Subcutaneous abdominal adipose tissue (tissue), 5 donors: ENCODE results near the gene ADD1.

Experiments
- H3K27ac ChIP-seq: one replicate; pipeline ENCODE4 v1.7.0; 2013; ENCODE audit warnings: low read depth, mild to moderate bottlenecking, inconsistent platforms, low read length, moderate library complexity
- H3K27me3 ChIP-seq, 5 donors: one replicate each; pipeline ENCODE4 v1.7.0; 2013; ENCODE audit warnings: low read length in 5 of 5, inconsistent platforms in 1 of 5; ENCODE audit not compliant: control insufficient read depth in 5 of 5, insufficient read depth in 4 of 5
- H3K36me3 ChIP-seq, 5 donors: one replicate each; pipeline ENCODE4 v1.7.0; 2013; ENCODE audit warnings: low read length in 5 of 5; ENCODE audit not compliant: control insufficient read depth in 5 of 5, insufficient read depth in 5 of 5
- H3K4me1 ChIP-seq, 5 donors: one replicate each; pipeline ENCODE4 v1.7.0; 2013; ENCODE audit warnings: low read length in 5 of 5, mild to moderate bottlenecking in 3 of 5, moderate library complexity in 1 of 5; ENCODE audit not compliant: control insufficient read depth in 5 of 5, insufficient read depth in 5 of 5
- H3K4me3 ChIP-seq, 5 donors: one replicate each; pipeline ENCODE4 v1.7.0; 2013; ENCODE audit warnings: low read length in 5 of 5, low read depth in 1 of 5
- H3K9ac ChIP-seq, 5 donors: one replicate each; pipeline ENCODE4 v1.7.0; 2013; ENCODE audit warnings: low read length in 5 of 5, mild to moderate bottlenecking in 4 of 5, moderate library complexity in 3 of 5
- H3K9me3 ChIP-seq, 5 donors: one replicate each; pipeline ENCODE4 v1.7.0; 2013; ENCODE audit warnings: low read length in 5 of 5; ENCODE audit not compliant: control insufficient read depth in 5 of 5
- donor health status: healthy.
- donor health status: healthy.
- donor health status: healthy.
- donor health status: healthy.
- donor health status: healthy.

The ADD1 gene

DNA sequence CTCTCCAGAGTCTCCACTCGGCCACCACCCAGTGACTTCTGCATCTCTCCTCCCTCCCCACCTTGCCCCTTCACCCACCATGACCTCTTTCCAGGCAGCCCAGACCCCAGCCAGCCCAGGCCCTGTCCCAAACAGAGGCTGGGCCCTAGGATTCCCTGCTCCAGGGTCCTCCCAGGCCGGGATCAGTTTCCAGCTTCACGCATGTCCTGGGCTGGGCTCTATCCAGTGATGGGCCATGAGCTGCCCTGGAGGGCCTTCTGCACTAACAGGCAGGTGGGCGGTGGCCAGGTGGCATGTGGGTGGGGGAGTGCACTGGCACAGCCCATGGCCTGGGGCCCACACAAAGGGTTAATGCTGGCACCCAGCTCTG lies 20.4 kb upstream of the ADD1 start:
- peak overlapping the region in 1 of 5 donors; percentile 19 for H3K9ac ChIP-seq
- peaks cover 0 to 79% (median 61%) of the 10 kb centered on the region in 5 donors for H3K36me3 ChIP-seq
- no peak overlapping the region for H3K4me3 ChIP-seq
- H3K27ac ChIP-seq = no peak overlapping the region
- H3K27me3 ChIP-seq = no peaks in the 10 kb centered on the region
- H3K4me1 ChIP-seq = peaks cover 1 to 42% (median 20%) of the 10 kb centered on the region in 5 donors
- no peaks in the 10 kb centered on the region for H3K9me3 ChIP-seq

DNA sequence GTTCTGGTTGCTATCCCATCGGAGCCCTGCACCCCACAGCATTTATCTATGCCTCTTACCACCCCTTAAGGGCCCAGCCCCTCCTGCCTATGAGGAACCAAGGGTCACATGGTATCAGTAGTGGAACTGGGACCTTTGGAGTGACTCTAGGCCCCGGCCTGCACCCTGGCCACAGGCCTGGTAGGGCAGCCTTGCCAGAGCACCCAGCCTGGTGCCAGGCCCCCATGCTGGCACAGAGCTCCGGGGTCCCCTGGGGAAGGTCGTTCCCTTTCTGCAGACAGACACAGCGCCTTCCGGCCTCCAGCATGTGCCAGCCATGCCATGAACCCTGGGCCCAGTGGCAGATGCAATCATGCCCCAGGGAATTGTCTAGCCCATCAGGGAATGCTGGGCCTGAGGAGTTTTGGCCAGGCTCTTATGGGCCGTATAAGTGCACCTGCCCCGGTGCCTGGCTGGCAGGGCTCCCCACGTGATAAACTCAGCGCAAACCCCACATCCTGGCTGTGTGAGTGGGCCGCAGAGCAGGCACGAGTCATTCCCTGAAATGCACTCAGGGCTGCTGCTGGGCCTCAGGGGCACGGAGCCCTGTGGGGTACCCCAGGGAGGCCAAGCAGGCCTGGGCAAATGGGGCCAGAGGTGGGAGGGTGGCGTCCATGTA lies 19.8 kb upstream of the ADD1 start:
- H3K4me1 ChIP-seq = peaks cover 3 to 37% (median 15%) of the 10 kb centered on the region in 5 donors
- peak overlapping the region in 1 of 5 donors; percentile 19 for H3K9ac ChIP-seq
- H3K4me3 ChIP-seq = no peak overlapping the region
- H3K36me3 ChIP-seq = peaks cover 0 to 84% (median 65%) of the 10 kb centered on the region in 5 donors
- H3K27me3 ChIP-seq = no peaks in the 10 kb centered on the region
- no peaks in the 10 kb centered on the region for H3K9me3 ChIP-seq
- H3K27ac ChIP-seq = no peak overlapping the region

DNA sequence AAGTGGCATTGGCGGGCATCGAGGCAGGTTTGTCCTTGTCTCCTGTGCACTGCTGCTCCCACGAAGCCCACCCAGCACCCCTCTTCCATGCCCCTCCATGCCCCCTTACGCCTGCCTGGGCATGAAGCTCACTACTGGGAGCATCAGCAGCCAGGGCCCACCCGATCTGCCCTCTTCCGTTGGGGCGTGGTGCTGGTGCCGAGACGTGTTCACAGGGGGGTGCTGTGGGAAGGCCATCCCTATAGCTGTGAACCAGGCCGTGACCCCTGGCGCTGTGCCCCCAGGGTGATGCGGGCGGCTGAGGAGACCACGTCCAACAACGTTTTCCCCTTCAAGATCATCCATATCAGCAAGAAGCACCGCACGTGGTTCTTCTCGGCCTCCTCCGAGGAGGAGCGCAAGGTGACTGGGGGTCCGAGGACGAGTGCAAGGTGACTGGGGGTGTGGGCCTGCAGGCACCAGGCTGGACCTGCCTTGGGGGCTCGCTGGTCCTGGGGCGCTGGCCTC lies 19.3 kb upstream of the ADD1 start:
- no peaks in the 10 kb centered on the region for H3K27me3 ChIP-seq
- H3K9ac ChIP-seq = peak overlapping the region in 1 of 5 donors; percentile 19
- H3K4me3 ChIP-seq = no peak overlapping the region
- peaks cover 0 to 90% (median 70%) of the 10 kb centered on the region in 5 donors for H3K36me3 ChIP-seq
- no peak overlapping the region for H3K27ac ChIP-seq
- H3K4me1 ChIP-seq = peaks cover 3 to 33% (median 14%) of the 10 kb centered on the region in 5 donors
- H3K9me3 ChIP-seq = no peaks in the 10 kb centered on the region

DNA sequence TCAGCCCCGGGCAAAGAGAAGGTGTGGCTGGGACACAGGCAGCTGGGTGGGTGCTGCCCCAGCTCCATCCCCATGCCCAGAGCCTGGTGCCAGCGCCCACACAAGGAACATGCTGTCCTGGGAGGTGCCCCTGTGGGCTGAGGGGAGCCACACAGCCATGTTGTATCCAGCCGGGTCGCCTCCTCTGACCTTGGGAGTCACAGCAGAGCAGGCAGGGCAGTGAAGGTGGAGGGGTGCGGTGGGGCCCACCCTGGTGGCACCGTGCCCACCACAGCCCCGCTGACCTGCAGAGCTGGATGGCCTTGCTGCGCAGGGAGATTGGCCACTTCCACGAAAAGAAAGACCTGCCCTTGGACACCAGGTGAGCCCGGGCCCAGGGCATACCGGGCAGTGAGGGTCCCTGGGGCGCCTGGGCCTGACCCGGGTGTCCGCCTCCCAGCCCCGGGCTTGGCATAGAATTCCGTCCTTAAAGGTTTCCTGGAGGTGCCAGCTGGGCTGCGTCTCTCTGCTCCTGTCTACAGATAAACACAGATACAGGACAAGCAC lies 18.7 kb upstream of the ADD1 start:
- H3K36me3 ChIP-seq = peaks cover 0 to 95% (median 73%) of the 10 kb centered on the region in 5 donors
- no peak overlapping the region for H3K27ac ChIP-seq
- H3K9ac ChIP-seq = no peak overlapping the region
- no peak overlapping the region for H3K4me3 ChIP-seq
- H3K9me3 ChIP-seq = no peaks in the 10 kb centered on the region
- H3K27me3 ChIP-seq = no peaks in the 10 kb centered on the region
- peaks cover 3 to 30% (median 10%) of the 10 kb centered on the region in 5 donors for H3K4me1 ChIP-seq

DNA sequence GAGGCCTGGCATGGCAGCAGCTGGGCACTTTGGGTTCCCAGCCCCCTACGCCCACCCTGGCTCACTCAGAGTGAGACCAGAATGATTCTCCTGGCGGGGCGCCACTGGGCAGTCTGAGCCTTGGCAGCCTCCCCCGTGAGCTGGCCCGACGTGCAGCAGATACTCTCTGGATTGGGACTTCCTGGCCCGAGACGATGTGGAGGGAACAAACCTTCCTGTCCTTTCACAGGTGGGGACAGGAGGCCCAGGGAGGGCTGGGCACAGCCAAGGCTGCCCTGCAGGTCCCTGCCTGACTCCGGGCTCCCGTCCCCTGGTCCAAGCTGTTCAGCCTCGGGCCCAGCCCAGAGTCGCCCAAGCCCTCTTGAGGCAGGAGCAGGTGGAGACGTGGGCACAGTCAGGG lies 17.9 kb upstream of the ADD1 start:
- no peak overlapping the region for H3K9ac ChIP-seq
- H3K36me3 ChIP-seq = peaks cover 0 to 95% (median 76%) of the 10 kb centered on the region in 5 donors
- H3K4me1 ChIP-seq = peaks cover 3 to 29% (median 10%) of the 10 kb centered on the region in 5 donors
- H3K9me3 ChIP-seq = no peaks in the 10 kb centered on the region
- no peak overlapping the region for H3K4me3 ChIP-seq
- no peak overlapping the region for H3K27ac ChIP-seq
- no peaks in the 10 kb centered on the region for H3K27me3 ChIP-seq

DNA sequence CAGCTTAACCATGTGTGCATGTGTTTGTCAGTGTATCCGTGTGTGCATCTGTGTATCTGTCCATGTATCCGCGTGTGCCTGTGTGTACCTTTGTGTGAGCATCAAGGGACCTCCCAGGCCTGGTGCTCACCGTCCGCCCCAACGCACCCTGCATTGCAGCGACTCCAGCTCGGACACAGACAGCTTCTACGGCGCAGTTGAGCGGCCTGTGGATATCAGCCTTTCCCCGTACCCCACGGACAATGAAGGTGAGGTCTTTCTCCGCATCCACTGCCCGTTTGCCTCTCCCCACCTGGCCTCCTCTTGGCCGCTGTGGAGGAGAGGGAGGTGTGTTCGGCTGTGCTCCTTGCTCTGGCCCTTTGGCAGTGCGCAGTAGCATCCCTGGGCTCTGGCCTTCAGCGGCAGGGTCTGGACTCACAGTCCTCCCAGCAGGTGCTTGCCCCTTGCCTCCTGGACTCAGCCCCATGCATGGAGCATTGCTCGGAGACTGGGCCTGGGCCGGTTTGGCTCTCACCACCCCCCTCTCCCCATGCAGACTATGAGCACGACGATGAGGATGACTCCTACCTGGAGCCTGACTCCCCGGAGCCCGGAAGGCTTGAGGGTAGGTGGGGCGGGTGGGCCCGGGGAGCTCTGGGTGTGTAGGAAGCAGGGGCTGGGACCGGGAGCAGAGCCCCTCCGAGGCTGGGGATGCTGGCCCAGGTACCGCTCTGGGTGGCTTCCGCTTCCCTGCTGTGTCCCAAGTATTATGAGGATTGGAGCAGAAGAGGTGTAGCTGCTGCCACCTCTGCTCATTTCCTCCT lies 16.4 kb upstream of the ADD1 start:
- Histone ChIP-seq H3K36me3 (peaks cover 0 to 98% (median 83%) of the 10 kb centered on the region in 5 donors), H3K4me3 (no peak overlapping the region), H3K27ac (no peak overlapping the region), H3K9me3 (no peaks in the 10 kb centered on the region), H3K9ac (no peak overlapping the region), H3K4me1 (peaks cover 3 to 29% (median 10%) of the 10 kb centered on the region in 5 donors), H3K27me3 (no peaks in the 10 kb centered on the region)

DNA sequence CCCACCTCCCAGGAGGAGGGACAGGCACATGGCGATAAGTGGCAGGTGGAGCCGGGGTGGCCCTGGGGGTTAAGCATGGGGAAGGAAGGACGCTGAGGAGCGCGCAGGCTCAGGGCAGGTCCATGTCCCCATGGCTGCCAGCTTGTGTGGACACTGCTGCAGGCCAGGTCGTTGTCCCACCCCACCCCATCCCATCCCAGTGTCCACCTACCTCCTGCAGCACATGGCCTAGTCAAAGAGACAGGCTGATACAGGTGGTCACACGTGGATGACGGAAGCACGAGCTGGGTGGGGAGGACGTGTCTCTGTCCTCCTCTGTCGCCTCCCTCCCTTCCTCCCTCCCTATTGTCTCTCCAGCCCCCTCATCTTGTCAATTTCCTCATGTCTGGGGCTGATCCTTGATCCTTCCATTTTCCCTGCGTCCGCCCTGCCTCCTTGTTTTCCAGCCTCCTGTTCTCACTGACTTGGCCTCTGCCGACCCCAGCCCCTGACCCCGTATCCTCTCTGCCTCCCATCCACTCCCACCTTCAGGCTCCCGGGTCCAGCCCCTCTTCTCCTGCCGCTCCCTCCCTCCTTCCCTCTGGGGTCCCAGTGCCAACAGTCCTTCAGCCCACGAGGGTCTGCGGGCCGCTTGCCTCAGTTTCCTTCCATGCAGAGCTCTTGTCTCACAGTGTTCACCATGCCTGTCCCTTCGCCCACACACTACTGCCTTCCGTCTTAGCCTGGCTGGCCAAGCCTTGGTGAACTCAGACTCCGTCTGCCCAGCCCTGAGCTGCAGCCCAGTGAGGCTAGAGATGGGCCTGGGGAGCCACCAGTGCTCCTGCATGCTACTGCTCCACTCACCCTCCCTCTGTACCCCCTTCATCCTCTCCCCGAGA lies 15.5 kb upstream of the ADD1 start:
- no peak overlapping the region for H3K9ac ChIP-seq
- no peaks in the 10 kb centered on the region for H3K27me3 ChIP-seq
- H3K9me3 ChIP-seq = no peaks in the 10 kb centered on the region
- H3K36me3 ChIP-seq = peaks cover 0 to 98% (median 84%) of the 10 kb centered on the region in 5 donors
- no peak overlapping the region for H3K27ac ChIP-seq
- no peak overlapping the region for H3K4me3 ChIP-seq
- peaks cover 3 to 28% (median 10%) of the 10 kb centered on the region in 5 donors for H3K4me1 ChIP-seq

DNA sequence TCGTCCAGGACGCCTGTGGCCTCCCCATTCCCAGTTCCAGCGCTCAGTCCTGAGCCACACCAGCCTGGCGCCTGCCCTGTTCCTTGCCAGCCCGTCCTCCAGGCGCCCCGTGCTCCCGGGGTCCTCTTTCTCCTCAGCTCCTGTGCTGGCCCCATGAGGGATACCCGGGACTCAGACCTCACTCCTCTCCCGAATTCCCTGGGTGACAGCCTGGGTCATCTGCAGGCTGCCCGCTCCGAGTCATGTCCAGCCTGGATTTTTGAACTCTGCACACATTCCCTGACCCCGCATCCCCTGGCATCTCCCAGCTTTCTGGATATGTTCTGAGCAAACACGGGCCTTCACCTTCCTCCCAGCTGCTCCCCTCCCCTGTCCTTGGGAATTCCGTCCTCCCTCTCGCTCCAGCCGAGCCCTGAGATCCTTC lies 14.9 kb upstream of the ADD1 start:
- Histone ChIP-seq H3K9me3 (no peaks in the 10 kb centered on the region), H3K27ac (no peak overlapping the region), H3K4me3 (no peak overlapping the region), H3K36me3 (peaks cover 0 to 98% (median 85%) of the 10 kb centered on the region in 5 donors), H3K4me1 (peaks cover 3 to 21% (median 4%) of the 10 kb centered on the region in 5 donors), H3K27me3 (no peaks in the 10 kb centered on the region), H3K9ac (no peak overlapping the region)

DNA sequence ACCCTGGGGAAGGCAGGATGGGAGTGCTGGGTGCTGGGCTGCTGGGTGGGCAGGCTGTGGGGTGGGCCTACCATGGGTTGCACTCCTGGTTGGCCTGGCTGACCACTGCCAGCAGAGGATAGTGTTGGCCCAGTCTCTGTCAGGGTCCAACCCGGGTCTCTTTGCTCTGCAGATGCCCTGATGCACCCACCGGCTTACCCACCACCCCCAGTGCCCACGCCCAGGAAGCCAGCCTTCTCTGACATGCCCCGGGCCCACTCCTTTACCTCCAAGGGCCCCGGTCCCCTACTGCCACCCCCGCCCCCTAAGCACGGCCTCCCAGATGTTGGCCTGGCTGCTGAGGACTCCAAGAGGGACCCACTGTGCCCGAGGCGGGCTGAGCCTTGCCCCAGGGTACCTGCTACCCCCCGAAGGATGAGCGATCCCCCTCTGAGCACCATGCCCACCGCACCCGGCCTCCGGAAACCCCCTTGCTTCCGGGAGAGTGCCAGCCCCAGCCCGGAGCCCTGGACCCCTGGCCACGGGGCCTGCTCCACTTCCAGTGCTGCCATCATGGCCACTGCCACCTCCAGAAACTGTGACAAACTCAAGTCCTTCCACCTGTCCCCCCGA lies 14.2 kb upstream of the ADD1 start:
- Histone ChIP-seq H3K36me3 (peaks cover 0 to 98% (median 85%) of the 10 kb centered on the region in 5 donors), H3K4me3 (no peak overlapping the region), H3K27me3 (no peaks in the 10 kb centered on the region)

More for the DNA sequence above, 14.2 kb upstream of the ADD1 start:
- H3K27ac ChIP-seq = no peak overlapping the region
- H3K9ac ChIP-seq = no peak overlapping the region
- peaks cover 0 to 15% (median 3%) of the 10 kb centered on the region in 5 donors for H3K4me1 ChIP-seq
- no peaks in the 10 kb centered on the region for H3K9me3 ChIP-seq
